Smooth muscle cell (in vitro differentiated cells): ENCODE data around the gene PDCD1. TPM values are rescaled to one million over a fixed set of nuclear protein-coding genes. Genes with fewer than 3 reads are reported as not detected.

Experiments used
- DNase-seq: peaks from one replicate; lab custom pipeline; 2025; ENCODE audit not compliant: unreplicated experiment; lab: John Stamatoyannopoulos, UW
- H2AFZ ChIP-seq: fragments of 200-600 bp; sonication (generic); 2 replicates; pipeline ENCODE4 v1.6.0; 2016; ENCODE audit warnings: antibody characterized with exemption, low read depth, mild to moderate bottlenecking
- H3F3A ChIP-seq: fragments of 200-600 bp; sonication (generic); 2 replicates; pipeline ENCODE4 v1.6.0; 2017; ENCODE audit warnings: antibody characterized with exemption, low read depth
- H3K27ac ChIP-seq: fragments of 200-600 bp; sonication (generic); 2 replicates; pipeline ENCODE4 v1.5.1; 2016; ENCODE audit warnings: low read depth, mild to moderate bottlenecking
- H3K27me3 ChIP-seq: fragments of 200-600 bp; sonication (generic); 2 replicates; pipeline ENCODE4 v1.6.1; 2016; ENCODE audit warnings: low read depth, mild to moderate bottlenecking
- H3K36me3 ChIP-seq: fragments of 200-600 bp; sonication (generic); 2 replicates; pipeline ENCODE4 v1.5.1; 2016; ENCODE audit warnings: low read depth
- H3K4me1 ChIP-seq: fragments of 200-600 bp; sonication (generic); 2 replicates; pipeline ENCODE4 v1.5.1; 2016; ENCODE audit warnings: low read depth
- H3K4me2 ChIP-seq: fragments of 200-600 bp; sonication (generic); 2 replicates; pipeline ENCODE4 v1.6.0; 2016; ENCODE audit warnings: mild to moderate bottlenecking
- H3K4me3 ChIP-seq: fragments of 200-600 bp; sonication (generic); 2 replicates; pipeline ENCODE4 v1.5.1; 2016; ENCODE audit warnings: mild to moderate bottlenecking
- H3K79me2 ChIP-seq: fragments of 200-600 bp; sonication (generic); 2 replicates; pipeline ENCODE4 v1.6.0; 2016; ENCODE audit warnings: low read depth, mild to moderate bottlenecking
- H3K9ac ChIP-seq: fragments of 200-600 bp; sonication (generic); 2 replicates; pipeline ENCODE4 v1.6.0; 2016; ENCODE audit warnings: low read depth
- H3K9me3 ChIP-seq: fragments of 200-600 bp; sonication (generic); replicated peaks from 2 replicates; pipeline ENCODE4 v1.5.1; 2016; ENCODE audit warnings: low read depth
- H4K20me1 ChIP-seq: fragments of 200-600 bp; sonication (generic); 2 replicates; pipeline ENCODE4 v1.6.0; 2016; ENCODE audit warnings: low read depth
- CTCF ChIP-seq: fragments of 200-600 bp; sonication (generic); IDR thresholded peaks from 2 replicates; pipeline ENCODE4 v1.5.1; 2017; ENCODE audit warnings: borderline replicate concordance, mild to moderate bottlenecking, antibody characterized with exemption; ENCODE audit not compliant: insufficient read depth, poor library complexity, severe bottlenecking
- WGBS: methylation state at CpG from one replicate; pipeline ENCODE4 v1.1.7; 2016; ENCODE audit warnings: low lambda C conversion rate; 5-methylcytosine and 5-hydroxymethylcytosine counted together
- polyA plus RNA-seq: library from polyadenylated mRNA; unstranded; fragments of >200 nt; fragmentation: Nextera tagmentation; extraction: Ambion mirVana; gene quantifications from 2 replicates; pipeline ENCODE4 v1.2.1, GENCODE V29; 2016
- total RNA-seq: library from RNA; depleted of rRNA; stranded (reverse); fragments of >200 nt; gene quantifications from 2 replicates; pipeline ENCODE4 v1.2.3, GENCODE V29; 2014

Gene PDCD1
- total and polyA plus RNA-seq, 2 experiments from 2014 or later: not detected

GRCh38 chr2:241884951-241885290 lies 26.2 kb upstream of the PDCD1 start:
- Histone ChIP-seq H3K79me2 (no peaks in the 10 kb centered on the region), H4K20me1 (no peaks in the 10 kb centered on the region), H3K4me2 (no peak overlapping the region), H3K4me1 (peaks cover 11% of the 10 kb centered on the region), H3K9me3 (no peaks in the 10 kb centered on the region), H3K36me3 (no peaks in the 10 kb centered on the region), H3K9ac (no peak overlapping the region), H3F3A (peaks cover 9% of the 10 kb centered on the region), H2AFZ (no peak overlapping the region), H3K27ac (no peak overlapping the region), H3K4me3 (no peak overlapping the region), H3K27me3 (no peaks in the 10 kb centered on the region)
- DNase-seq: no peak
- 98% methylated on average over 8 of the region's 8 CpGs for WGBS
- TF ChIP-seq CTCF: no peak

- Histone ChIP-seq H3K79me2 (no peaks in the 10 kb centered on the region), H2AFZ (no peak overlapping the region), H3K36me3 (no peaks in the 10 kb centered on the region), H3K4me3 (peak overlapping the region; percentile 36), H3K27ac (no peak overlapping the region), H3K9ac (no peak overlapping the region), H3K4me1 (peaks cover 11% of the 10 kb centered on the region), H4K20me1 (no peaks in the 10 kb centered on the region), H3F3A (peaks cover 9% of the 10 kb centered on the region), H3K9me3 (no peaks in the 10 kb centered on the region), H3K27me3 (no peaks in the 10 kb centered on the region), H3K4me2 (peak overlapping the region; percentile 85)
- DNase-seq: no peak
- no peak for TF ChIP-seq CTCF
- 50% methylated on average over 18 of the region's 23 CpGs for WGBS
Measured at GRCh38 chr2:241882091-241882625, 23.5 kb upstream of the PDCD1 start.

- Histone ChIP-seq H4K20me1 (no peaks in the 10 kb centered on the region), H2AFZ (peak overlapping the region; percentile 73), H3K9me3 (no peaks in the 10 kb centered on the region), H3K27me3 (no peaks in the 10 kb centered on the region), H3K27ac (no peak overlapping the region), H3K79me2 (no peaks in the 10 kb centered on the region), H3K36me3 (no peaks in the 10 kb centered on the region), H3K4me3 (peak overlapping the region; percentile 62), H3K4me2 (peak overlapping the region; percentile 85), H3K4me1 (peaks cover 11% of the 10 kb centered on the region), H3K9ac (no peak overlapping the region), H3F3A (peaks cover 9% of the 10 kb centered on the region)
- WGBS: 87% methylated on average over 16 of the region's 16 CpGs
- no peak for DNase-seq
- no peak for TF ChIP-seq CTCF
Measured at GRCh38 chr2:241880311-241881073, 21.8 kb upstream of the PDCD1 start.

GRCh38 chr2:241879326-241879725 lies 20.6 kb upstream of the PDCD1 start:
- WGBS: 88% methylated on average over 9 of the region's 9 CpGs
- no peak for TF ChIP-seq CTCF

More at GRCh38 chr2:241879326-241879725, 20.6 kb upstream of the PDCD1 start:
- H3K9me3 ChIP-seq: no peaks in the 10 kb centered on the region
- peaks cover 11% of the 10 kb centered on the region for H3K4me1 ChIP-seq
- no peak for DNase-seq
- H3K79me2 ChIP-seq: no peaks in the 10 kb centered on the region
- H3K4me2 ChIP-seq: no peak overlapping the region
- no peak overlapping the region for H2AFZ ChIP-seq
- no peak overlapping the region for H3K27ac ChIP-seq
- no peak overlapping the region for H3K4me3 ChIP-seq
- no peaks in the 10 kb centered on the region for H3K27me3 ChIP-seq
- no peaks in the 10 kb centered on the region for H3K36me3 ChIP-seq
- H3K9ac ChIP-seq: no peak overlapping the region
- H3F3A ChIP-seq: peaks cover 9% of the 10 kb centered on the region
- H4K20me1 ChIP-seq: no peaks in the 10 kb centered on the region
